Esophagus squamous epithelium (tissue), 4 donors: ENCODE data around the gene EMD.
A peak's percentile ranks its signal among the peaks of the same experiment; 100 is the strongest.

Experiments
- CTCF ChIP-seq, 6 experiments: fragments of 450-650 bp in 4 of 6; fragments of 200-600 bp in 2 of 6; sonication (generic) in 2 of 6; IDR thresholded peaks; one replicate each; pipeline ENCODE4 v1.5.1; 2016 to 2019; ENCODE audit warnings: antibody characterized with exemption in 6 of 6, mild to moderate bottlenecking in 4 of 6, moderate library complexity in 4 of 6
- POLR2A ChIP-seq, 4 donors: fragments of 450-650 bp; IDR thresholded peaks; one replicate each; pipeline ENCODE4 v1.6.1; 2017; ENCODE audit warnings: antibody characterized with exemption in 4 of 4, mild to moderate bottlenecking in 4 of 4, moderate library complexity in 3 of 4

- TF ChIP-seq CTCF (IDR thresholded peaks at IDR 0.05) (no peak), POLR2A (IDR thresholded peaks at IDR 0.05) (peak in 3 of 4 donors; percentile 72 to 97 (median 95))
These were observed 7.9 kb upstream of the EMD start for GRCh38 chrX:154371017-154371788.
